SK-N-SH treated with all-trans-retinoic acid at 6 μM for 48 hours (cell line): ENCODE data around the gene LRRC28.

Experiments
- CREB5 ChIP-seq: fragments of 250-450 bp; sonication (Bioruptor Pico); IDR thresholded peaks from 2 replicates; pipeline ENCODE4 v1.5.1; 2020; ENCODE audit warnings: low read depth, mild to moderate bottlenecking, moderate library complexity
- CSDC2 ChIP-seq: fragments of 250-450 bp; sonication (Bioruptor Pico); IDR thresholded peaks from 2 replicates; pipeline ENCODE4 v1.5.0; 2020; ENCODE audit warnings: mild to moderate bottlenecking, moderate library complexity
- ISL1 ChIP-seq: fragments of 250-450 bp; sonication (Bioruptor Pico); IDR thresholded peaks from 2 replicates; pipeline ENCODE4 v2.1.2; 2022; ENCODE audit warnings: mild to moderate bottlenecking, moderate library complexity
- OSR1 ChIP-seq: fragments of 250-450 bp; sonication (Bioruptor Pico); IDR thresholded peaks from 2 replicates; pipeline ENCODE4 v1.8.0; 2022; ENCODE audit warnings: moderate library complexity, mild to moderate bottlenecking, inconsistent platforms
- PATZ1 ChIP-seq: fragments of 250-450 bp; sonication (Bioruptor Pico); IDR thresholded peaks from 2 replicates; pipeline ENCODE4 v1.8.0; 2020; ENCODE audit warnings: mild to moderate bottlenecking, moderate library complexity, borderline replicate concordance
- RARB ChIP-seq: fragments of 250-450 bp; sonication (Bioruptor Pico); IDR thresholded peaks from 2 replicates; pipeline ENCODE4 v1.8.0; 2021; ENCODE audit warnings: mild to moderate bottlenecking, moderate library complexity
- SNAI2 ChIP-seq: fragments of 250-450 bp; sonication (Bioruptor Pico); IDR thresholded peaks from 2 replicates; pipeline ENCODE4 v1.5.0; 2020; ENCODE audit warnings: mild to moderate bottlenecking, moderate library complexity
- ZC3H10 ChIP-seq: fragments of 250-450 bp; sonication (Bioruptor Pico); IDR thresholded peaks from 2 replicates; pipeline ENCODE4 v1.5.1; 2021; ENCODE audit warnings: mild to moderate bottlenecking, moderate library complexity
- ZFP3 ChIP-seq: fragments of 250-450 bp; sonication (Bioruptor Pico); IDR thresholded peaks from 2 replicates; pipeline ENCODE4 v1.5.0; 2020; ENCODE audit warnings: mild to moderate bottlenecking, moderate library complexity
- ZFP30 ChIP-seq: fragments of 450-650 bp; formaldehyde crosslinking; IDR thresholded peaks from 2 replicates; pipeline ENCODE4 v1.5.0; 2022; ENCODE audit warnings: mild to moderate bottlenecking, moderate library complexity
- ZNF565 ChIP-seq: fragments of 450-650 bp; formaldehyde crosslinking; conservative IDR thresholded peaks from 2 replicates; pipeline ENCODE4 v1.5.0; 2020; ENCODE audit warnings: low read depth, mild to moderate bottlenecking, moderate library complexity

GRCh38 chr15:99250494-99250856 is 806 bp upstream of the LRRC28 start:
- no peak for TF ChIP-seq ZFP3 (CRISPR knock-in tag)
- TF ChIP-seq PATZ1 (CRISPR knock-in tag), result no peak
- no peak for TF ChIP-seq SNAI2 (CRISPR knock-in tag)
- TF ChIP-seq CREB5 (CRISPR knock-in tag), result no peak
- no peak for TF ChIP-seq RARB (CRISPR knock-in tag)
- TF ChIP-seq CSDC2 (CRISPR knock-in tag), result no peak
- TF ChIP-seq ZFP30 (CRISPR knock-in tag), result no peak
- TF ChIP-seq ISL1 (CRISPR knock-in tag), result no peak
- TF ChIP-seq ZNF565 (CRISPR knock-in tag), result no peak
- TF ChIP-seq OSR1 (CRISPR knock-in tag), result no peak
- TF ChIP-seq ZC3H10 (CRISPR knock-in tag), result no peak
